Esophagus muscularis mucosa (tissue), 4 donors: ENCODE measurements around the gene APLF. TPM values are rescaled to one million over a fixed set of nuclear protein-coding genes. Genes with fewer than 3 reads are reported as not detected.

Experiments
- DNase-seq: peaks from one replicate; pipeline ENCODE4 v3.0.0-alpha.2; 2017; ENCODE audit errors: extremely low spot score
- H3K27ac ChIP-seq, 4 donors: fragments of 200-600 bp; sonication (generic); replicated peaks in 1 of 4; 1 replicate in 3 of 4; 2 replicates in 1 of 4; pipeline ENCODE4 v1.5.1; 2016 to 2019; ENCODE audit warnings: mild to moderate bottlenecking in 1 of 4
- H3K27me3 ChIP-seq, 4 donors: fragments of 200-600 bp; sonication (generic); one replicate each; pipeline versions ENCODE4 v1.5.1 to v1.6.0; 2016 to 2019
- H3K36me3 ChIP-seq, 4 donors: fragments of 200-600 bp; sonication (generic); one replicate each; pipeline ENCODE4 v1.5.1; 2016 to 2019
- H3K4me1 ChIP-seq, 4 donors: fragments of 200-600 bp; sonication (generic); one replicate each; pipeline ENCODE4 v1.5.1; 2016 to 2019
- H3K4me3 ChIP-seq, 4 donors: fragments of 200-600 bp; sonication (generic); 1 replicate in 2 of 4; 2 replicates in 2 of 4; pipeline ENCODE4 v1.5.1; 2016 to 2019; ENCODE audit warnings: mild to moderate bottlenecking in 4 of 4, moderate library complexity in 1 of 4
- H3K9me3 ChIP-seq, 4 donors: fragments of 200-600 bp; sonication (generic); 1 replicate in 3 of 4; 2 replicates in 1 of 4; pipeline ENCODE4 v1.5.1; 2016 to 2019
- CTCF ChIP-seq, 3 experiments: fragments of 200-600 bp in 2 of 3; fragments of 450-650 bp in 1 of 3; sonication (generic) in 2 of 3; IDR thresholded peaks; one replicate each; pipeline ENCODE4 v1.5.1; 2017 to 2019; ENCODE audit warnings: antibody characterized with exemption in 3 of 3, mild to moderate bottlenecking in 2 of 3, moderate library complexity in 1 of 3
- EP300 ChIP-seq: sonication (generic); formaldehyde crosslinking; IDR thresholded peaks from one replicate; pipeline ENCODE4 v1.6.1; 2017; ENCODE audit warnings: antibody characterized with exemption
- POLR2A ChIP-seq: fragments of 450-650 bp; IDR thresholded peaks from one replicate; pipeline ENCODE4 v1.6.1; 2017; ENCODE audit warnings: antibody characterized with exemption, moderate library complexity, mild to moderate bottlenecking, low read depth
- POLR2AphosphoS5 ChIP-seq, 2 donors: sonication (generic); formaldehyde crosslinking; IDR thresholded peaks; one replicate each; pipeline ENCODE4 v1.6.1; 2017; ENCODE audit warnings: antibody characterized with exemption in 2 of 2
- WGBS: methylation state at CpG from one replicate; pipeline ENCODE4 v1.1.5; 2018; 5-methylcytosine and 5-hydroxymethylcytosine counted together
- intact Hi-C: fragments of 100-400 bp; cut with DNase I; formaldehyde crosslinking; loops from one replicate; pipeline ENCODE4 v1.15.1; 2023
- total RNA-seq, 4 donors: library from RNA; depleted of rRNA; stranded (reverse); fragments of >200 nt; gene quantifications; one replicate each; pipeline versions ENCODE4 v1.1.0 to v1.2.1, GENCODE V29; 2016

The APLF gene
- total RNA-seq: 10 to 100 TPM in 3 of 4 donors, 1 to 10 TPM in 1; 7.6 to 12.1 (median 10.9) TPM

DNA sequence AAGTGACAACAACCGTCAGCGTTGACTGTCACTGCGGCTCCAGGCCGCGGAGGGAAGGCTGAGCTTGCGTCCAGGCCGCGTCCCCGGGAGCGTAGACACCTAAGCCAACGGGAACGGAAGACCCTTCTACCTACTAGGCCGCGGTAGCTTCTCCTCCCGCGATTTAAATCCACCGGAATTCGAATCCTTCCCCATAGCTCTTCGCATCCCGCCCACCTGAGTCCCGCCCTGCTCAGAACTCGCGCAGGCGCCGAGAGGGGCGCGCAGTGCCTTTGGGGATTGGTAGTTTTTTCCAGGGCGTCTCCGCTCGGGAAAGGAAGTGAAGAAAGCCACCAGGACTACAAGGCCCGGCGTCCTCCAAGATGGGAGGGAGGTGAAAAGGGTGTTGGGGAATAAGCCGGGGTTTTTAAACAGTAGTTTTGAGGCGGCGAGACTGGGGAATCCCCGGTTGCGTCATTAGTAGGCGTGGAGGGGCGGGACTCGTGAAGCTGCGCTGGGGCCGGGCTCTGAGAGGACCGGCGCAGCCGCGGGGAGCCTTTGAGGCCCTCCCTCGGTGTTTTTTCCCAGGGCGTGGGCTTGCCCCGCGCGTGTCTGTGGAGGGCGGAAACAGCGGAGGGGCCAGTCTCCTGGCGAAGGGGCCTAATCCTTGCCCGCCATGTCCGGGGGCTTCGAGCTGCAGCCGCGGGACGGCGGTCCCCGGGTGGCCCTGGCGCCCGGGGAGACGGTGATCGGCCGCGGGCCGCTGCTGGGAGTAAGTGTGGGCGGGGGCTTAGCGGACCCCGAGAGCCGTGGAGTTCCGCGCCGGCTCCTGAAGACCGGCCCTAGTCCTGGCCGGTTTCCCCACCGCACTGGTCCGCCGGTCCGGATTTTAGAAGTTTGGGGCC is at the start of gene APLF, which contains the start of gene FBXO48:
Gene APLF (plus strand): TSS at position 509 of the 884 bp plus-strand sequence. CDS start 147 bp downstream, at position 656.
Gene FBXO48 (minus strand): TSS at position 218 of the 884 bp plus-strand sequence. CDS start 2,149 bp downstream, outside the sequence.
- H3K4me1 ChIP-seq: peaks cover 12 to 26% (median 22%) of the 10 kb centered on the region in 4 donors
- under 1% methylated on average over 37 of the region's 82 CpGs for WGBS
- no peaks in the 10 kb centered on the region for H3K36me3 ChIP-seq
- no peaks in the 10 kb centered on the region for H3K9me3 ChIP-seq
- H3K4me3 ChIP-seq: peak within 1 kb of the TSS; percentile 77 to 91 (median 86)
- DNase-seq: peak; percentile 99
- intact Hi-C loops: loop anchor here (5.0 kb wide), 2 partner anchors 365 to 460 kb away; no protein-coding TSS in a partner anchor
- no peaks in the 10 kb centered on the region for H3K27me3 ChIP-seq
- peak; percentile 83 to 90 for TF ChIP-seq POLR2AphosphoS5 (IDR thresholded peaks at IDR 0.05)
- TF ChIP-seq POLR2A: peak; percentile 10
- no peak for TF ChIP-seq CTCF (IDR thresholded peaks at IDR 0.05)
- TF ChIP-seq EP300: no peak
- H3K27ac ChIP-seq: peak within 1 kb of the TSS; percentile 80 to 91 (median 86)

GRCh38 chr2:68417926-68418325 is 49.5 kb upstream of the APLF start:
- peaks cover 0 to 4% (median 0%) of the 10 kb centered on the region in 4 donors for H3K27me3 ChIP-seq
- TF ChIP-seq POLR2A: no peak
- TF ChIP-seq CTCF (IDR thresholded peaks at IDR 0.05): no peak

DNA sequence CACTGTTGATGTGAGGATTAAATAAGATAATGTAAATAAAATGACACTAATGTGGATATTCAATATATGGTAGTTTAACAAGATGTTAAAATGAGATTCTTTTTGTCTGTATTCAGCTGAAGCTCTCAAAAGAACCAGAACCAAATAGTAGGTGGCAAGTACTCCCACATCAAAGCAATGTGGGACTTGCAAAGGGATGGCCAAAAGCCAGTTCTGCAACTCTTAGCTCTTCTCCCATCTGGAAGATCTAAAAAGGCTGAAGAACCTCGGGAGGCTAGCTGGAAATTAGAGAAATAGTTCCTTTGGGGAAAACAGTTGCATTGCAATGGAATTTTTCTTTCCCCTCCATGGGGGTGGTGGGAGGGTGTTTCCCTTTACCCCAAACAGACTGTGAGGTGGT is 49.0 kb upstream of the APLF start:
- Histone ChIP-seq H3K4me3 (no peak overlapping the region), H3K4me1 (no peaks in the 10 kb centered on the region), H3K27ac (no peak overlapping the region), H3K9me3 (no peaks in the 10 kb centered on the region), H3K36me3 (no peaks in the 10 kb centered on the region), H3K27me3 (peaks cover 0 to 4% (median 0%) of the 10 kb centered on the region in 4 donors)
- TF ChIP-seq POLR2A (no peak), POLR2AphosphoS5 (IDR thresholded peaks at IDR 0.05) (no peak), CTCF (IDR thresholded peaks at IDR 0.05) (no peak), EP300 (no peak)
- DNase-seq: no peak
- intact Hi-C loops: no loop called here
- 50% methylated on average over 1 of the region's 1 CpG for WGBS

More at GRCh38 chr2:68417926-68418325, 49.5 kb upstream of the APLF start:
- Histone ChIP-seq H3K4me1 (no peaks in the 10 kb centered on the region), H3K27ac (no peak overlapping the region), H3K4me3 (no peak overlapping the region), H3K9me3 (no peaks in the 10 kb centered on the region), H3K36me3 (no peaks in the 10 kb centered on the region)
- intact Hi-C loops: no loop called here
- peak; percentile 7 for DNase-seq
- 76% methylated on average over 1 of the region's 1 CpG for WGBS

- no peak overlapping the region for H3K27ac ChIP-seq
- peak; percentile 66 for DNase-seq
- no peak for TF ChIP-seq POLR2A
- no peak for TF ChIP-seq CTCF (IDR thresholded peaks at IDR 0.05)
- no peak for TF ChIP-seq POLR2AphosphoS5 (IDR thresholded peaks at IDR 0.05)
- 75% methylated on average over 3 of the region's 3 CpGs for WGBS
- H3K9me3 ChIP-seq: no peaks in the 10 kb centered on the region
- no peak overlapping the region for H3K4me3 ChIP-seq
- H3K4me1 ChIP-seq: no peaks in the 10 kb centered on the region
- peaks cover 0 to 4% (median 0%) of the 10 kb centered on the region in 4 donors for H3K27me3 ChIP-seq
- H3K36me3 ChIP-seq: no peaks in the 10 kb centered on the region
- intact Hi-C loops: no loop called here
These were observed 48.5 kb upstream of the APLF start for GRCh38 chr2:68418855-68419254.
